PFSK-1 (cell line): Measurements from ENCODE around the gene PHACTR1.

Experiments
- FOXP2 ChIP-seq: optimal IDR thresholded peaks from 2 replicates; pipeline ENCODE3; 2011; ENCODE audit warnings: borderline replicate concordance, control low read depth, inconsistent platforms; ENCODE audit not compliant: insufficient read depth; ENCODE audit errors: extremely low read length, extremely low read depth
- POLR2AphosphoS5 ChIP-seq: IDR thresholded peaks from 2 replicates; pipeline ENCODE4 v1.6.1; 2012; ENCODE audit warnings: low read depth, mild to moderate bottlenecking, control low read depth, low read length, moderate library complexity
- SIN3A ChIP-seq: IDR thresholded peaks from 2 replicates; pipeline ENCODE4 v1.6.1; 2012; ENCODE audit warnings: mild to moderate bottlenecking, low read length, moderate library complexity, borderline replicate concordance; ENCODE audit not compliant: insufficient read depth
- TAF1 ChIP-seq: IDR thresholded peaks from 2 replicates; pipeline ENCODE4 v1.6.1; 2012; ENCODE audit warnings: low read length, control low read depth, borderline replicate concordance; ENCODE audit not compliant: insufficient read depth
- TF ChIP-seq, protein P1 (sequence below), 2 experiments: IDR thresholded peaks; 2 replicates each; pipeline versions ENCODE4 v1.6.1 to v1.8.0; 2011 to 2012; ENCODE audit warnings: low read depth in 2 of 2, low read length in 2 of 2, control low read depth in 1 of 2, inconsistent platforms in 1 of 2, mild to moderate bottlenecking in 1 of 2, moderate library complexity in 1 of 2; ENCODE audit not compliant: insufficient read depth in 1 of 2

PHACTR1 gene

GRCh38 chr6:12842658-12843057 lies 126.1 kb downstream of the PHACTR1 start:
- TF ChIP-seq POLR2AphosphoS5 (no peak), TAF1 (no peak), SIN3A (no peak), FOXP2 (no peak)
- TF ChIP-seq, protein P1, sequence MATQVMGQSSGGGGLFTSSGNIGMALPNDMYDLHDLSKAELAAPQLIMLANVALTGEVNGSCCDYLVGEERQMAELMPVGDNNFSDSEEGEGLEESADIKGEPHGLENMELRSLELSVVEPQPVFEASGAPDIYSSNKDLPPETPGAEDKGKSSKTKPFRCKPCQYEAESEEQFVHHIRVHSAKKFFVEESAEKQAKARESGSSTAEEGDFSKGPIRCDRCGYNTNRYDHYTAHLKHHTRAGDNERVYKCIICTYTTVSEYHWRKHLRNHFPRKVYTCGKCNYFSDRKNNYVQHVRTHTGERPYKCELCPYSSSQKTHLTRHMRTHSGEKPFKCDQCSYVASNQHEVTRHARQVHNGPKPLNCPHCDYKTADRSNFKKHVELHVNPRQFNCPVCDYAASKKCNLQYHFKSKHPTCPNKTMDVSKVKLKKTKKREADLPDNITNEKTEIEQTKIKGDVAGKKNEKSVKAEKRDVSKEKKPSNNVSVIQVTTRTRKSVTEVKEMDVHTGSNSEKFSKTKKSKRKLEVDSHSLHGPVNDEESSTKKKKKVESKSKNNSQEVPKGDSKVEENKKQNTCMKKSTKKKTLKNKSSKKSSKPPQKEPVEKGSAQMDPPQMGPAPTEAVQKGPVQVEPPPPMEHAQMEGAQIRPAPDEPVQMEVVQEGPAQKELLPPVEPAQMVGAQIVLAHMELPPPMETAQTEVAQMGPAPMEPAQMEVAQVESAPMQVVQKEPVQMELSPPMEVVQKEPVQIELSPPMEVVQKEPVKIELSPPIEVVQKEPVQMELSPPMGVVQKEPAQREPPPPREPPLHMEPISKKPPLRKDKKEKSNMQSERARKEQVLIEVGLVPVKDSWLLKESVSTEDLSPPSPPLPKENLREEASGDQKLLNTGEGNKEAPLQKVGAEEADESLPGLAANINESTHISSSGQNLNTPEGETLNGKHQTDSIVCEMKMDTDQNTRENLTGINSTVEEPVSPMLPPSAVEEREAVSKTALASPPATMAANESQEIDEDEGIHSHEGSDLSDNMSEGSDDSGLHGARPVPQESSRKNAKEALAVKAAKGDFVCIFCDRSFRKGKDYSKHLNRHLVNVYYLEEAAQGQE (IDR thresholded peaks at IDR 0.05; ENCODE audit: insufficient read depth in 1 of 2, low read depth in 2 of 2, low read length in 2 of 2), result no peak

- TF ChIP-seq FOXP2, result no peak
- TF ChIP-seq SIN3A, result no peak
- TF ChIP-seq, protein P1 (IDR thresholded peaks at IDR 0.05; ENCODE audit: insufficient read depth in 1 of 2, low read depth in 2 of 2, low read length in 2 of 2), result no peak
- TF ChIP-seq TAF1, result no peak
- TF ChIP-seq POLR2AphosphoS5, result no peak
Observed at GRCh38 chr6:12844284-12845223, 128.0 kb downstream of the PHACTR1 start.

DNA sequence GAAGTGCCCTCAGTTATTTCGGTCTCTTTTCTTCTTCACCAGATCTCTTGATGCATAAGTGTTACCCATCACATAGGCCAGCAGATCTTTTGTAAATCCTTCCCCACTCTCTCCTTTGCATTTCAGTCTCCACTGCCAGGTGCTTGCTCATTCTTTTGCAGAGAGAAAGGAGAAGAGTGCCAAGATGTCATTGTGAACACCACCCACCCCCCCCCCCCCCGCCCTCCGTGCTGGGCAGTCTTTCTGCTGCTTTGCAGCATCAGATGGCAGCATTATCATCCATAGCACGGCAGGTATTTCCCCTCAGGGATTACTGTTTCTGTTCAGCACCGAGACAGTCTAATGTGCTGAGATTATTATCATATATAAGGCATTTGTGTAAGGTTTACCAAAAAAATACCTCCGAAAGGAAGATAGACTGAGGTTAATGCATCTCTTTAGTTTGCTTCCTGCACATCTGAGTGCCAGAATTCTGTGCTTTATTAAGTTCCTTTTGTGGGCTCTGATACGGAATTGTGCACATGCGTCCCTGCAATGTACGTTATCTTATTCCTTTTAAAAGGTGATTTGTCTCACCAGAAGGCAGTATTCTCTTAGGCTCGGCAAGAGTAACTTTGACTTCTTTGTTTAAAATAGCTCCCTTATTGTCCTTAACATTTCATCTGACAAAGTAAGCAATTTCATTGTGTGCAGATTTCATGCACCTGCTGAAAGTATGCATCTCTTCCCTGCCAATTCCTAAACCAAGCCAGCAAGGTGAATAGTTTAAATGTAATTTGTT lies 128.8 kb downstream of the PHACTR1 start:
- TF ChIP-seq FOXP2 (no peak), POLR2AphosphoS5 (no peak), TAF1 (no peak), SIN3A (no peak)
- TF ChIP-seq, protein P1 (IDR thresholded peaks at IDR 0.05; ENCODE audit: insufficient read depth in 1 of 2, low read depth in 2 of 2, low read length in 2 of 2), result no peak

DNA sequence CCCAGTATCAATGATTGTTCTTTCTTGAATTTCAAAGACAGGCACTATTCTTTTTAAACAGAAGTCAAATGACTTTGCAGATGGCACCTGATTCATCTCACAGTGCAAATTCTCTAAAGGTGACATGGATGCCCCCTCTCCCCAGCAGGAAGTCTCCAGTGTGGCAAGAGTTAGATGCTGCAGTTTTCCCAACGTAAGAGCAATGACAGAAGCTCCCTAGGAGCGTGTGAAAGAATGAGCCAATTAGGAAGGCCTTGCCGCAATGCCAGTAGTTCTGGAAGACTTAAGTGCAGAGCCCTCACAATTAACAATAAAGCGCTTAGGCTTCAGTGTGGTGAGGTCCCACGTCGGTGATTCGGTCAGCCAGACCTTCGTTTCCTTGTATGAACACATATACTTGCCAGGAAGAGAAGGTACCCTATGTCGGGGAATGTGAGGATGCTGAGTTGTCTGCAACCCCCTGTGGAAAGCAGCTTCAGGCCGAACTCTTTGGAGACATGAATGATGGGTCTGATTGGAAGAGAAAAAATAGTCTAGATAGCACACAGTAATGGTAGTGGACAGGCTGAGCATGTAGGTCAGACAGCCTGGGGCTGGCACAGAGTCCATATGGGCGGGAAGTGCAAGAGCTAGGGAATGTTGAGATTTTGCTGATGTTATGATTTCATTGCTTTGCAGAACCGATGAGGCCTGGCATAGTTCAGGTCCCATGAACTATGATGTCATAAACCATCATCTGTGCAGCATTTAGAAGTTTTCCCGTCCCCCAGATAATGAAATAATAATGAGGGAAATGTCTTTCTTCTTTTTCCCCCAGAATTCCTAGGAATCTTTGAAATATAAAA lies 132.6 kb downstream of the PHACTR1 start:
- TF ChIP-seq SIN3A (no peak), FOXP2 (no peak), POLR2AphosphoS5 (no peak), TAF1 (no peak)
- TF ChIP-seq, protein P1 (IDR thresholded peaks at IDR 0.05; ENCODE audit: insufficient read depth in 1 of 2, low read depth in 2 of 2, low read length in 2 of 2), result no peak
